ENCODE data around the gene SFTA2. TPM values are rescaled to one million over a fixed set of nuclear protein-coding genes. Genes with fewer than 3 reads are reported as not detected.

SFTA2 gene
- total RNA-seq, 2 donors from 2014 or later = not detected

DNA sequence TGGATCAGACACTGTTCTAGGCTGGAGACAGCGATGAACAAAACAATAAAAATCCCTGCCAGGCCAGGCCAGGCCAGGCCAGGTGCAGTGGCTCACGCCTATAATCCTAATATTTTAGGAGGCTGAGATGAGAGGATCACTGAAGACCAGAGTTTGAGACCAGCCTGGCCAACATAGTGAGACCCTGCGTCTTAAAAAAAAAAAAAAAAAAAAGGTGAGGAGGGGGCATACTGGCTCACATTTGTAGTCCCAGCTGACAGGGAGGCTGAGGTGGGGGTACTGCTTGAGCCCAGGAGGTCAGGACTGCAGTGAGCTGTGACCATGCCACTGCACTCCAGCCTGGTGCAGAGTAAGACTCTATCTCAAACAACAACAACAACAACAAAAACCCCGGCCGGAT, 13.3 kb upstream of the SFTA2 start:
- H3K4me3 ChIP-seq (ENCODE audit: low read length) = no peak overlapping the region
- 91 to 93% methylated on average over 2 to 5 of the region's 5 CpGs for WGBS, 2 experiments (ENCODE audit: insufficient coverage in 1 of 2, insufficient read length in 1 of 2)
- Mint-ChIP-seq H3K27ac (no peak overlapping the region), H3K4me1 (peaks cover 28% of the 10 kb centered on the region), H3K27me3 (ENCODE audit: insufficient read depth) (peaks cover 15% of the 10 kb centered on the region), H3K4me3 (no peak overlapping the region), H3K36me3 (ENCODE audit: low read depth) (no peaks in the 10 kb centered on the region), H3K9me3 (no peaks in the 10 kb centered on the region)
- H3K36me3 ChIP-seq (ENCODE audit: control insufficient read depth, insufficient read depth, low read length) = no peaks in the 10 kb centered on the region
- no peaks in the 10 kb centered on the region for H3K4me1 ChIP-seq (ENCODE audit: control insufficient read depth, insufficient read depth, low read length)
- H3K9ac ChIP-seq (ENCODE audit: extremely low read depth, low read length, poor library complexity, severe bottlenecking) = no peak overlapping the region
- no peak overlapping the region for H3K27ac ChIP-seq (ENCODE audit: low read depth, low read length)
- no peaks in the 10 kb centered on the region for H3K27me3 ChIP-seq (ENCODE audit: control insufficient read depth, insufficient read depth, low read length, poor library complexity, severe bottlenecking)
- TF ChIP-seq, protein P1, sequence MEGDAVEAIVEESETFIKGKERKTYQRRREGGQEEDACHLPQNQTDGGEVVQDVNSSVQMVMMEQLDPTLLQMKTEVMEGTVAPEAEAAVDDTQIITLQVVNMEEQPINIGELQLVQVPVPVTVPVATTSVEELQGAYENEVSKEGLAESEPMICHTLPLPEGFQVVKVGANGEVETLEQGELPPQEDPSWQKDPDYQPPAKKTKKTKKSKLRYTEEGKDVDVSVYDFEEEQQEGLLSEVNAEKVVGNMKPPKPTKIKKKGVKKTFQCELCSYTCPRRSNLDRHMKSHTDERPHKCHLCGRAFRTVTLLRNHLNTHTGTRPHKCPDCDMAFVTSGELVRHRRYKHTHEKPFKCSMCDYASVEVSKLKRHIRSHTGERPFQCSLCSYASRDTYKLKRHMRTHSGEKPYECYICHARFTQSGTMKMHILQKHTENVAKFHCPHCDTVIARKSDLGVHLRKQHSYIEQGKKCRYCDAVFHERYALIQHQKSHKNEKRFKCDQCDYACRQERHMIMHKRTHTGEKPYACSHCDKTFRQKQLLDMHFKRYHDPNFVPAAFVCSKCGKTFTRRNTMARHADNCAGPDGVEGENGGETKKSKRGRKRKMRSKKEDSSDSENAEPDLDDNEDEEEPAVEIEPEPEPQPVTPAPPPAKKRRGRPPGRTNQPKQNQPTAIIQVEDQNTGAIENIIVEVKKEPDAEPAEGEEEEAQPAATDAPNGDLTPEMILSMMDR (conservative IDR thresholded peaks at IDR 0.05) = no peak
- no peaks in the 10 kb centered on the region for H3K9me3 ChIP-seq (ENCODE audit: control insufficient read depth, low read length)
- DNase-seq = no peak

- H3K4me3 ChIP-seq (ENCODE audit: low read length) = no peak overlapping the region
- no peak overlapping the region for H3K27ac Mint-ChIP-seq
- H3K9me3 Mint-ChIP-seq = no peaks in the 10 kb centered on the region
- no peak for DNase-seq
- no peaks in the 10 kb centered on the region for H3K9me3 ChIP-seq (ENCODE audit: control insufficient read depth, low read length)
- no peaks in the 10 kb centered on the region for H3K27me3 ChIP-seq (ENCODE audit: control insufficient read depth, insufficient read depth, low read length, poor library complexity, severe bottlenecking)
- H3K27ac ChIP-seq (ENCODE audit: low read depth, low read length) = no peak overlapping the region
- WGBS, 2 experiments (ENCODE audit: insufficient coverage in 1 of 2, insufficient read length in 1 of 2) = 92 to 93% methylated on average over 4 of the region's 4 CpGs
- no peak overlapping the region for H3K9ac ChIP-seq (ENCODE audit: extremely low read depth, low read length, poor library complexity, severe bottlenecking)
- no peak overlapping the region for H3K4me3 Mint-ChIP-seq
- H3K27me3 Mint-ChIP-seq (ENCODE audit: insufficient read depth) = peaks cover 9% of the 10 kb centered on the region
- H3K4me1 ChIP-seq (ENCODE audit: control insufficient read depth, insufficient read depth, low read length) = no peaks in the 10 kb centered on the region
- H3K36me3 ChIP-seq (ENCODE audit: control insufficient read depth, insufficient read depth, low read length) = no peaks in the 10 kb centered on the region
- H3K4me1 Mint-ChIP-seq = peaks cover 29% of the 10 kb centered on the region
- TF ChIP-seq, protein P1 (conservative IDR thresholded peaks at IDR 0.05) = no peak
- no peaks in the 10 kb centered on the region for H3K36me3 Mint-ChIP-seq (ENCODE audit: low read depth)
Observed at GRCh38 chr6:30944051-30944450, 12.1 kb upstream of the SFTA2 start.

- no peaks in the 10 kb centered on the region for H3K9me3 ChIP-seq (ENCODE audit: control insufficient read depth, low read length)
- no peaks in the 10 kb centered on the region for H3K36me3 Mint-ChIP-seq (ENCODE audit: low read depth)
- TF ChIP-seq, protein P1 (conservative IDR thresholded peaks at IDR 0.05) = peak; percentile 73
- no peak overlapping the region for H3K4me3 Mint-ChIP-seq
- no peak overlapping the region for H3K27ac ChIP-seq (ENCODE audit: low read depth, low read length)
- H3K27me3 Mint-ChIP-seq (ENCODE audit: insufficient read depth) = peaks cover 8% of the 10 kb centered on the region
- H3K9ac ChIP-seq (ENCODE audit: extremely low read depth, low read length, poor library complexity, severe bottlenecking) = no peak overlapping the region
- 34 to 35% methylated on average over 10 to 15 of the region's 15 CpGs for WGBS, 2 experiments (ENCODE audit: insufficient coverage in 1 of 2, insufficient read length in 1 of 2)
- no peaks in the 10 kb centered on the region for H3K36me3 ChIP-seq (ENCODE audit: control insufficient read depth, insufficient read depth, low read length)
- H3K27ac Mint-ChIP-seq = peak overlapping the region; percentile 52
- H3K4me3 ChIP-seq (ENCODE audit: low read length) = no peak overlapping the region
- H3K4me1 ChIP-seq (ENCODE audit: control insufficient read depth, insufficient read depth, low read length) = no peaks in the 10 kb centered on the region
- H3K4me1 Mint-ChIP-seq = peaks cover 22% of the 10 kb centered on the region
- no peaks in the 10 kb centered on the region for H3K9me3 Mint-ChIP-seq
- peak; percentile 98 for DNase-seq
- no peaks in the 10 kb centered on the region for H3K27me3 ChIP-seq (ENCODE audit: control insufficient read depth, insufficient read depth, low read length, poor library complexity, severe bottlenecking)
Observed at GRCh38 chr6:30942338-30943060, 10.5 kb upstream of the SFTA2 start.

Measured in endodermal cell (in vitro differentiated cells).